Measurements from ENCODE around the gene KDM5B.
A peak's percentile ranks its signal among the peaks of the same experiment; 100 is the strongest.
"Not testable (repeated sequence)": the region's sequence is repeated elsewhere in the genome, so short reads cannot be mapped to it uniquely, and the experiment has no call there.

The KDM5B gene
- 24.0 to 66.7 (median 41.9) reads per million in 17 experiments for total RNA-seq

GRCh38 chr1:202807926-202808757, at the start of gene KDM5B:
Gene KDM5B (minus strand): TSS chr1:202808421. CDS start chr1:202808305, 116 bp downstream.
- DNase-seq: peak; percentile 51 to 84 (median 64)

- no peak for DNase-seq
Observed at GRCh38 chr1:202857136-202857610, 49.0 kb upstream of the KDM5B start.

- DNase-seq: peak in 3 of 4 experiments; percentile 56 to 63 (median 58)
Observed at GRCh38 chr1:202856014-202856413, 47.8 kb upstream of the KDM5B start.

- DNase-seq: no peak
Observed at GRCh38 chr1:202854787-202855186, 46.6 kb upstream of the KDM5B start.

GRCh38 chr1:202852163-202852904, 44.1 kb upstream of the KDM5B start:
- peak; percentile 67 to 82 (median 81) for DNase-seq

- DNase-seq: no peak
Observed at GRCh38 chr1:202850593-202851362, 42.6 kb upstream of the KDM5B start.

- peak in 1 of 4 experiments; percentile 32 for DNase-seq
Observed at GRCh38 chr1:202848191-202848542, 39.9 kb upstream of the KDM5B start.

GRCh38 chr1:202844935-202845334, 36.7 kb upstream of the KDM5B start:
- no peak for DNase-seq

GRCh38 chr1:202844259-202844658, 36.0 kb upstream of the KDM5B start:
- no peak for DNase-seq

- DNase-seq: no peak
Observed at GRCh38 chr1:202843081-202843480, 34.9 kb upstream of the KDM5B start.

GRCh38 chr1:202837746-202838262, 29.6 kb upstream of the KDM5B start:
- DNase-seq: peak; percentile 28 to 57 (median 44)

- DNase-seq: peak; percentile 87 to 96 (median 92)
Observed at GRCh38 chr1:202836623-202837403, 28.6 kb upstream of the KDM5B start.

GRCh38 chr1:202835548-202836072, 27.4 kb upstream of the KDM5B start:
- peak in 3 of 4 experiments; percentile 31 to 53 (median 43) for DNase-seq

- no peak for DNase-seq
Observed at GRCh38 chr1:202834771-202835547, 26.7 kb upstream of the KDM5B start.

- DNase-seq: no peak
Observed at GRCh38 chr1:202831906-202832305, 23.7 kb upstream of the KDM5B start.

GRCh38 chr1:202829223-202829622, 21.0 kb upstream of the KDM5B start:
- DNase-seq: not testable (repeated sequence)

- DNase-seq: no peak
Observed at GRCh38 chr1:202825748-202826147, 17.5 kb upstream of the KDM5B start.

GRCh38 chr1:202821467-202821866, 13.2 kb upstream of the KDM5B start:
- no peak for DNase-seq

- no peak for DNase-seq
Observed at GRCh38 chr1:202818819-202819218, 10.6 kb upstream of the KDM5B start.

GRCh38 chr1:202815120-202815519, 6.9 kb upstream of the KDM5B start:
- DNase-seq: no peak

All from suppressor macrophage (primary cell).